NT2/D1 (cell line): Measurements from ENCODE around the gene MCOLN1.

Experiments
- SUZ12 ChIP-seq: IDR thresholded peaks from 2 replicates; pipeline ENCODE4 v1.6.1; 2011; ENCODE audit not compliant: insufficient read length, insufficient read depth; ENCODE audit errors: extremely low read depth
- YY1 ChIP-seq: IDR thresholded peaks from 2 replicates; pipeline ENCODE4 v1.6.1; 2011; ENCODE audit not compliant: insufficient read length, insufficient read depth
- ZNF274 ChIP-seq: IDR thresholded peaks from 2 replicates; pipeline ENCODE4 v1.6.1; 2011; ENCODE audit warnings: mild to moderate bottlenecking, low read depth, low read length

GRCh38 chr19:7524992-7525739 lies 2.7 kb downstream of the MCOLN1 start:
- no peak for TF ChIP-seq ZNF274
- no peak for TF ChIP-seq YY1
- no peak for TF ChIP-seq SUZ12
